Myocyte (in vitro differentiated cells): ENCODE measurements around the gene SVOP. TPM values are rescaled to one million over a fixed set of nuclear protein-coding genes. Genes with fewer than 3 reads are reported as not detected.

Experiments used
- DNase-seq: peaks from one replicate; pipeline ENCODE4 v3.0.0-alpha.2; 2012; ENCODE audit warnings: low read depth
- total RNA-seq: library from RNA; depleted of rRNA; stranded (reverse); fragments of >200 nt; gene quantifications from 2 replicates; pipeline ENCODE4 v1.2.3, GENCODE V29; 2014

The SVOP gene
- total RNA-seq, 1 donor from 2014 or later, result 0.03 TPM

DNA sequence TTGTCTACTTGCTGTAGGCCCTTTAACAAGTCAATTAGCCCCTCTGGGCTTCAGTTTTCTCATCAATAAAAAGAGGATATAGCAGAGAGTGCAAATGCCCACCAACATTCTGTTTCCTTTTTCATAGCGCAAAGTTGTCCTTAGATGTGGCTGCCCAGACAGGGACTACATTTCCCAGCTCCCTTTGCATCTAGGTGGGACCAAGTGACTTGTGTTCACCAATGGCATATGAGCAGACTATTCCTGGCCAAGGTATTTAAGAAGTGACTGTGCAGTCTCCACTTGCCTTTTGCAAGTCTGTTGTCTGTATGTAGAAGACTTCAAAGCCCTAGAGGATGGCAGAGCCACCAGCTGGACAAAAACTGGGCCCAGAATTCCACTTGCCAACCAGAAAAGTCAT, 81.3 kb downstream of the SVOP start:
- peak; percentile 40 for DNase-seq

DNA sequence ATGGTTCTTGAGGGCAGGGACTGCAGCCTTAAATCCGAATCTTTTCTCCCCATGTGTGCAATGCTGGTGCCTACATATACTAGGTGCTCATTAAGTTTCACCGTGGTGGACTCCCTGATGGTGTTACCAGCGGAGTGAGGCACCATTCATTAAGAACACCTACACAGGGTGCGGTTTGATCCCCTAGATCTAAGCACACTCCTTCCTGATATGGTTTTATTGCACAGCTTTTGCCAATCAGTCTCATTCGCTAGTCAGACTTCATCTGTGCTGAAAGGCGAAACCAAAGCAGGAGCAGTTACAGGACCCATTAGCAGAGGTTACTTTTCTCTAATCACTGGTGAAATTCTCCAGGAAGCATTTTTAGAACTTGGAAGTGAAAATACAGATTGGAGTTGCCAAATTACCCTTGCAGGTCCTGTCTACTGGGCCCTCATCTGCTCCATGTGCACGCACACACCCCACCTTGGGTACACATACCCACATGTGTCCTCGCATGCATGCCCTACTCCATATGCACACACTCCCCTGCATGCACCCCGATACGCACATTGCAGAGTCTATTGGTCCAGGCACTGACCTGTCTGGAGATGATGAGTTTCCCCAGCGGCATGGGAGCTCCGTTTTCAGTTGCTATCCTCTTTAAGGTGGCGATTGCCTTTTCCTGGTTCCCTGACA, 82.5 kb downstream of the SVOP start:
- DNase-seq, result no peak

DNA sequence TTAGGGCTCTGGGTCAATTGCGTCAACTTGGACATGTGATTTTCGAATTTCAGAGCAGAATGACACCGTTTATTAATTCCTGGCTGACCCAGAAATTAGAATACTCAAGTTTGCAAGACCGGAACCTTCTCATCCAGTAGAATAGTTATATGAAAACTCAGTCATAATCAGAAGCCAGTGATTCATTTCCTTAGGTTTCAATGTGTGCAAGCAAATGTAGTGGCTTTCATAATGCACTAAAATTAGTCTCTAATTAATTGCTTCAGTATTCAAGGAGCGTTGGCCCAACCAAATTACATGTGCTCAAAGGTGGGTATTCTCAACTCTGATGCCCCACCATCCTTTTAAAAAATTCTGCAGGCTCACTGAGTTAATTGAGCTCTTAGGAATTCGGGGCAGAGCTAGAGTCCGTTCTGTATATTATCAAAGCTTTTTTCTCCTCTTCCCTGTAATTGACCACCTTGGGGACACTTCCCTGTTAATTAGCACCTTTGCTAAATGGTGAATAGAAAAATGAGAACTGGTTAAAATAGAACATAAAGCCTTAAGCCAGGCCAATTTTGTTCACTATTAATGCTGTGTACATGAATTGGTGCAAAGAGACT, 85.6 kb downstream of the SVOP start:
- DNase-seq, result no peak

- no peak for DNase-seq
Measured at GRCh38 chr12:108933949-108934348, 86.9 kb downstream of the SVOP start.

- no peak for DNase-seq
Measured at GRCh38 chr12:108930756-108931155, 90.1 kb downstream of the SVOP start.

GRCh38 chr12:108930155-108930554, 90.7 kb downstream of the SVOP start:
- no peak for DNase-seq

GRCh38 chr12:108928695-108929094, 92.2 kb downstream of the SVOP start:
- no peak for DNase-seq

- DNase-seq, result no peak
Measured at GRCh38 chr12:108922918-108923317, 98.0 kb downstream of the SVOP start.

- DNase-seq, result no peak
Measured at GRCh38 chr12:108921946-108922345, 98.9 kb downstream of the SVOP start.

DNA sequence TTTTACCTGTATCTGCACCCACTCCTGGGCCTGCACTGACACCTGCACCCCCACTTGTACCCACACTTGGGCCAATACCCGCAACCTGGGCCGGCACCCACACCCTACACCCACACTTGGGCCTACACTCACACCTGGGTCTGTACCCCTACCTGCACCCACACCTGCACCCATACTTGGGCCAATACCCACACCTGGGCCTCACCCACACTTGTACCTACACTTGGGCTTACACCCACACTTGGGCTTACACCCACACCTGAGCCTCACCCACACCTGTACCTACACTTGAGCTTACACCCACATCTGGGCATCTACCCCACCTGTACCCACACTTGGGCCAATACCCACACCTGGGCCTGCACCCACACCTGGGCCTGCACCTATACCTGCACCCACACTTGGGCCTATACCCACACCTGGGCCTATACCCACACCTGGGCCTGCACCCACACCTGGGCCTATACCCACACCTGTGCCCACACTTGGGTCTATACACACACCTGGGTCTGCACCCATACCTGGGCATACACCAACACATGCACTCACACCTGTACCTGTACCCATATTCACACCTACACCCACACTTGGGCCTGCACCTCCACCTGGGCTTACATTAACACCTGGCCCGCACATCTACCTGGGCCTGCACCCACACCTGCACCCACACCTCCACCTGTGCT, 101.8 kb downstream of the SVOP start:
- no peak for DNase-seq

DNA sequence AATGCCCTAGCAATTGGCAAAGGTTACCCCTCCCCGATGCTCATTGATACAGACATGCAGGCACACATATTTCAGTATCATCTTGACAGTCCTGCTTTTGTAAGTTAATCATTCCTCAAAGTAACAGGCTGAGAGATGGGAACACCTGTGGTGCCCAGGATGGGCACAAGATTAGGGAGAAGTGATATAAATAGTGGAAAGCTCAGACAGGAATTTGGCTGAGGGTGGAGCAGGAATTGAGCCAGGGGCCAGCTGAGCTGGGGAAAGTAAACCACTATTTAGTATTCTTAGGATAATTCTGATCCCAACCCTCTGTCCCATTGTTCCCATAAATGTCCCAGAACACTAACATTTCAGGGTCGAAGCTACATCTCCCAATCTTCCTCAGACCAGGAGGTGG, 102.7 kb downstream of the SVOP start:
- DNase-seq, result peak; percentile 64

GRCh38 chr12:108916336-108916735, 104.5 kb downstream of the SVOP start:
- no peak for DNase-seq

DNA sequence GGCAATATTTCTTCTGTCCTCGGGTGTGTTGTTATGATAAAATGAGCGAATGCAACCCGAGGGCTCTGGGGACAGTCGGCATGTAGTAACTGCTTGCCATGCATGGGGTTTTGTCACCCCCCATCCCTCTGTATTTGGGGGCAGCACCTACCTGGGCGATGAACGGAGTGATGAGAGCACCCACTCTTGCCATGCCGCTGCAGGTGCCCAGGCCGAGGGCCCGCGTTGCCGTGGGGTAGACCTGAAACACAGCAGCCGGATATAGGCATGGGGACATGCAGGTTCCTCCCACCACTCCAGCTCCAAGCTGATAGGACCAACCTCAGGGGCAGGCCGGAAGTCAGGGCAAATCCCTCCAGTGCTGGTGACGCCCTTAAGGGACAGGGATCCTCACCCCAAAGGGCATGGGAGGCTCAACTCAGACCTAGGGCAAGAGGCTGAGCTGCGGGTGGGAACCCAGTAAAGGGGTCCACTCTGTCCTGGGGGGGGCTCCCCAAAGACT, 105.2 kb downstream of the SVOP start:
- no peak for DNase-seq

DNA sequence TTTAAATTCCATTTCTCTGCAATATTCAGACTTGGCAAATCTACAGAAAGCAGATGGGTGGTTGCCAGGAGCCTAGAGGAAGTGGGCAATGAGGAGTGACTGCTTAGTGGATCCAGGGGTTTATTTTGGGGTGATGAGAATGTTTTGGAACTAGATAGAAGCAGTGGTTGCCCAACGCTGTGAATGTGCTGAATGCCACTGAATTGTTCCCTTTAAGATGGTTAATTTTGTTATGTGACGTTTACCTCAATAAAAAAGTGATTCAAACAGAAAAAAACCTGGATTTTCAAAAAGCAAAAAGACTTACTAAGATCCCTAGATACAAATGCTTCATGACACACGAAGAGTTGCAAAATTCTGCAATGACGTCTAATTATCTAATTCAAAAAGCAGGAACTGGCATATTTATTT, 106.7 kb downstream of the SVOP start:
- peak; percentile 67 for DNase-seq

- DNase-seq, result no peak
Measured at GRCh38 chr12:108912361-108912760, 108.5 kb downstream of the SVOP start.

- no peak for DNase-seq
Measured at GRCh38 chr12:108911915-108912314, 109.0 kb downstream of the SVOP start.

DNA sequence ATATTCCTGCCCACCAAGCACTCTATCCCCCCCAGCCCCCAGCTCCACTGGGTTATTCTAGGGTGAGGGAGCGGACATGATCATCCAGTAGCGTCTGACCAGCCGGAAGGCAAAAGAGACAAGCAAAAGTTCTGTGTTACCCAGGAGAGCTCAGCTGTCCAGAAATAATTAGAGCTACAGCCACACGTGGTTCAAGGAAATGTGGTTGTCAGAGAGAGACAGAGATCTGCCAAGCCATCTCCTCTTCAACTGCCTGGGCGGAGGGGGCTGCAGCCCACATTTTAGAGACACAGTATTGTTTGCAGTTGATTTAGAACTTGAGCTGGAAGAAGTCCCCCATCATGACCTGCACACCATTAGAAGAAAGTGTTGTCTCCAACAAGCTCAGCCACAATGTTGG, 110.5 kb downstream of the SVOP start:
- peak; percentile 35 for DNase-seq

GRCh38 chr12:108907839-108908351, 113.0 kb downstream of the SVOP start:
- DNase-seq, result peak; percentile 54

- DNase-seq, result no peak
Measured at GRCh38 chr12:108906971-108907370, 113.9 kb downstream of the SVOP start.

DNA sequence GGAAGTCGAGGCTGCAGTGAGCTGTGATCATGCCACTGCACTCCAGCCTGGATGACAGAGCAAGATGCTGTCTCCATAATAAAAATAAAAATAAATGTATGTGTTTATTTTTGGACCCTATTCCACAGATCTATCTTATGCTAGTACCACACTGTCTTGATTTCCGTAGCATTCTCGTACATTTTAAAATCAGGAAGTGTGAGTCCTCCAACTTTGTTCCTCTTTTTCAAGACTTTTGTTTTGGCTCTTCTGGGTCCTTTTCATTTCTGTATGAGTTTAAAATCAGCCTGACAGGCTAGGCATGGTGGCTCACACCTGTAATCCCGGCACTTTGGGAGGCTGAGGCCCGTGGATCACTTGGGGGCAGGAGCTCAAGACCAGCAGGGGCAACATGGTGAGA, 115.1 kb downstream of the SVOP start:
- no peak for DNase-seq

- DNase-seq, result no peak
Measured at GRCh38 chr12:108899145-108899544, 121.7 kb downstream of the SVOP start.

DNA sequence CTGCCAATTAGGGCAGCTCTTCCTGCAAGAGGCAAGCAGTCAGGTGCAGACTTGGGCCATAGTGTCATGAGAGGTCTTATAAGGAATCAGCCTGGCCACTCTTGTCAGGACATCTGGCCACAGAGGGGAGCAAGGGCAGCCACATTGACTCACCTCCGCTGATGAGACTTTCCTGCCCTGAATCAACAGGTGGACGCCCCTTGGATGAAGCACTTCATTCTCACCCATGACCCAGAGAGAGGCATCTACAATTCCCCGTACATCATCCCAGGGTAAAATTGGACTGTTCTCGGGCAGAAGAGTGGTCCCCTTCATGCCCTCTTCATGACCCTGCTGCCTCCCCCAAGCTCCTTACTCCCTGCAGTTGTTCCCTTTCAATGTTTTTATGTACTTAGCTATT, 124.1 kb downstream of the SVOP start:
- no peak for DNase-seq
